Thyroid gland (tissue), 4 donors: ENCODE results near the gene CLEC1A. TPM values are rescaled to one million over a fixed set of nuclear protein-coding genes. Genes with fewer than 3 reads are reported as not detected.

Experiments
- DNase-seq, 2 donors: peaks; one replicate each; pipeline ENCODE4 v3.0.0-alpha.2; 2019
- H3K27ac ChIP-seq, 3 donors: fragments of 200-600 bp; sonication (generic); 1 replicate in 2 of 3; 2 replicates in 1 of 3; pipeline ENCODE4 v1.5.1; 2016 to 2019; ENCODE audit warnings: mild to moderate bottlenecking in 1 of 3, moderate library complexity in 1 of 3
- H3K27me3 ChIP-seq: fragments of 200-600 bp; sonication (generic); one replicate; pipeline ENCODE4 v1.5.1; 2019
- H3K36me3 ChIP-seq, 2 donors: fragments of 200-600 bp; sonication (generic); one replicate each; pipeline ENCODE4 v1.5.1; 2016 to 2019
- H3K4me1 ChIP-seq, 2 donors: fragments of 200-600 bp; sonication (generic); one replicate each; pipeline ENCODE4 v1.5.1; 2017 to 2019
- H3K4me3 ChIP-seq, 3 donors: fragments of 200-600 bp; sonication (generic); replicated peaks in 1 of 3; 1 replicate in 2 of 3; 2 replicates in 1 of 3; pipeline ENCODE4 v1.5.1; 2016; ENCODE audit warnings: mild to moderate bottlenecking in 1 of 3
- H3K9me3 ChIP-seq: fragments of 200-600 bp; sonication (generic); one replicate; pipeline ENCODE4 v1.5.1; 2017
- POLR2A ChIP-seq, 2 donors: fragments of 450-650 bp; IDR thresholded peaks; one replicate each; pipeline ENCODE4 v1.6.1; 2017; ENCODE audit warnings: antibody characterized with exemption in 2 of 2, mild to moderate bottlenecking in 2 of 2, moderate library complexity in 1 of 2
- WGBS, 2 donors: methylation state at CpG; one replicate each; pipeline ENCODE4 v1.1.5; 2017; 5-methylcytosine and 5-hydroxymethylcytosine counted together
- intact Hi-C: fragments of 100-400 bp; cut with DNase I; formaldehyde crosslinking; loops from one replicate; pipeline ENCODE4 v1.15.1; 2023
- total RNA-seq, 4 donors: library from RNA; depleted of rRNA; stranded (reverse); fragments of >200 nt; gene quantifications; one replicate each; pipeline ENCODE4 v1.2.3, GENCODE V29; 2016
- TF ChIP-seq, protein P1 (sequence below), 6 experiments: fragments of 200-600 bp in 3 of 6; fragments of 450-650 bp in 3 of 6; sonication (generic) in 3 of 6; IDR thresholded peaks; one replicate each; pipeline ENCODE4 v1.5.1; 2016 to 2019; ENCODE audit warnings: antibody characterized with exemption in 6 of 6, mild to moderate bottlenecking in 2 of 6, inconsistent platforms in 1 of 6, moderate library complexity in 1 of 6

Gene CLEC1A
- total RNA-seq, 4 donors from 2014 or later = 2.5 to 9.7 (median 5.2) TPM

DNA sequence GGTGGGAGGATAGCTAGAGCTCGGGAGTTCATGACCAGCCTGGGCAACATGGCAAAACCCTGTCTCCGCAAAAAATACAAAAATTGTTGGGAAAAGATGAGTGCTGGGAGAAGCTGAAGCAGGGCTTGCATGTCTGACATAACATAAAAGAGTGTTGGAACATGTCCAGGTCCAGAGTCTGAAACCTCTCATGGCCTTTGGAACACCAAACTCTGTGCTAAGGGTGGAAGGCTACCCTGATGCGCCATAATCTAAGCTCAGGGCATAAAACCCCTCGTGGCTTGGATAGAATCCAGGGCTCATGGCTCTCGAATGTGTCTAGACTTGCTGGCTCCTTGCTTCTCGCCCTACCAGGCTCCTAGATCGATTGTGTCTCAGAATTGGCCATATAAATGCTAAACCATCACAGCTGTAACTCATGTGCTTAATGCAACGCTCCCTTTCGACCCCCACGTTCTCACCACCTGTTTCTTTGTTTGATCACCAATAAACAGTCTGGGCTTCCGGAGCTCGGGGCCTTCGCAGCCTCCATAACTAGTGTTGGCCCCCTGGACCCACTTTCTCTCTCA, 37.9 kb upstream of the CLEC1A start:
- no peak for TF ChIP-seq POLR2A (IDR thresholded peaks at IDR 0.05)
- TF ChIP-seq, protein P1, sequence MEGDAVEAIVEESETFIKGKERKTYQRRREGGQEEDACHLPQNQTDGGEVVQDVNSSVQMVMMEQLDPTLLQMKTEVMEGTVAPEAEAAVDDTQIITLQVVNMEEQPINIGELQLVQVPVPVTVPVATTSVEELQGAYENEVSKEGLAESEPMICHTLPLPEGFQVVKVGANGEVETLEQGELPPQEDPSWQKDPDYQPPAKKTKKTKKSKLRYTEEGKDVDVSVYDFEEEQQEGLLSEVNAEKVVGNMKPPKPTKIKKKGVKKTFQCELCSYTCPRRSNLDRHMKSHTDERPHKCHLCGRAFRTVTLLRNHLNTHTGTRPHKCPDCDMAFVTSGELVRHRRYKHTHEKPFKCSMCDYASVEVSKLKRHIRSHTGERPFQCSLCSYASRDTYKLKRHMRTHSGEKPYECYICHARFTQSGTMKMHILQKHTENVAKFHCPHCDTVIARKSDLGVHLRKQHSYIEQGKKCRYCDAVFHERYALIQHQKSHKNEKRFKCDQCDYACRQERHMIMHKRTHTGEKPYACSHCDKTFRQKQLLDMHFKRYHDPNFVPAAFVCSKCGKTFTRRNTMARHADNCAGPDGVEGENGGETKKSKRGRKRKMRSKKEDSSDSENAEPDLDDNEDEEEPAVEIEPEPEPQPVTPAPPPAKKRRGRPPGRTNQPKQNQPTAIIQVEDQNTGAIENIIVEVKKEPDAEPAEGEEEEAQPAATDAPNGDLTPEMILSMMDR (IDR thresholded peaks at IDR 0.05) = no peak
- intact Hi-C loops = loop anchor here (10.0 kb wide), 1 partner anchor 102 kb away; the partner anchor contains the start of gene CLEC9A
- H3K27ac ChIP-seq = no peak overlapping the region
- 78 to 82% methylated on average over 13 of the region's 13 CpGs for WGBS, 2 donors
- H3K4me1 ChIP-seq = no peaks in the 10 kb centered on the region
- no peaks in the 10 kb centered on the region for H3K27me3 ChIP-seq
- no peaks in the 10 kb centered on the region for H3K9me3 ChIP-seq
- H3K36me3 ChIP-seq = no peaks in the 10 kb centered on the region
- DNase-seq = no peak
- no peak overlapping the region for H3K4me3 ChIP-seq

DNA sequence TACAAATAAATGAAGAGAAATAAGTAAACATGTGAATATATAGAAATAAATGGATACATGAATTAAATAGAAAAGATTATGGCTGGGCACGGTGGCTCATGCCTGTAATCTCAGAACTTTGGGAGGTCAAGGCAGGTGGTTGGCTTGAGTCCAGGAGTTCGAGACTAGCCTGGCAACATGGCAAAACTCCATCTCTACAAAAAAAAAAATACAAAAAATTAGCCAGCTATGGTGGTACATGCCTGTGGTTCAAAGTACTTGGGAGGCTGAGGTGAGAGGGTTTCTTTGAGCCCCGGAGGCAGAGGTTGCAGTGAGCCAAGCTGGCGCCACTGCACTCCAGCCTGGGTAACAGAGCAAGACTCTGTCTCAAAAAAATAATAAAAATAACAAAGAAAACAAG, 36.3 kb upstream of the CLEC1A start:
- Histone ChIP-seq H3K9me3 (no peaks in the 10 kb centered on the region), H3K27me3 (no peaks in the 10 kb centered on the region), H3K4me3 (no peak overlapping the region), H3K27ac (no peak overlapping the region), H3K4me1 (no peaks in the 10 kb centered on the region), H3K36me3 (no peaks in the 10 kb centered on the region)
- DNase-seq = no peak
- WGBS, 2 donors = 80 to 83% methylated on average over 4 of the region's 4 CpGs
- intact Hi-C loops = loop anchor here (10.0 kb wide), 1 partner anchor 100 kb away; the partner anchor contains the start of gene CLEC9A
- TF ChIP-seq POLR2A (IDR thresholded peaks at IDR 0.05) = no peak
- TF ChIP-seq, protein P1 (IDR thresholded peaks at IDR 0.05) = no peak

DNA sequence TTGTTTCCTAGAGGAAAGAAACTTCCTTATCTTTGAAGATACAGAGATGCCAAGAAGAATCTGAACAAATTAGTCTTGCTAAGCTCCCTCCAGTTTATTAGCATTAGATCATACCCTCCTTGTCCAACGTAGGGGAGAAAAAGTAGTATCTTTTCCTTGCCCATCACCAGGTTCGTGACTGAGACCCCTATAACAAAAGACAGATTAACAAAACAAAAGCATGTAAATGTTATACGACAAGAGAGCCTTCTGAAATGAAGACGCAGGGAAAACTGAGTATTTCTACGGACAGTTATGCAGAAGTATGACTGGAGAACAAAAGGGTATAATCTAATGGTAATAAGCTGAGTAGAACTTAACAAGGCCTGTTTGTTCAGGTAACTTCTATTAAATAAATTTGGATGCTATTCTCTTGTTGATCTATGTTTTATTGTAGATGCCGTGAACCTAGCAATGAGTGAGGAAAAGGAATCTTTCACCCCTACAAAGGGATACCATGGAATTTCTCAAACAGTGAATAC, 34.1 kb upstream of the CLEC1A start:
- intact Hi-C loops = loop anchor here (10.0 kb wide), 1 partner anchor 98 kb away; the partner anchor contains the start of gene CLEC9A
- no peaks in the 10 kb centered on the region for H3K36me3 ChIP-seq
- DNase-seq = no peak
- no peak overlapping the region for H3K27ac ChIP-seq
- H3K4me1 ChIP-seq = no peaks in the 10 kb centered on the region
- TF ChIP-seq, protein P1 (IDR thresholded peaks at IDR 0.05) = no peak
- TF ChIP-seq POLR2A (IDR thresholded peaks at IDR 0.05) = no peak
- H3K4me3 ChIP-seq = no peak overlapping the region
- WGBS, 2 donors = 72 to 74% methylated on average over 6 of the region's 6 CpGs
- no peaks in the 10 kb centered on the region for H3K9me3 ChIP-seq
- H3K27me3 ChIP-seq = no peaks in the 10 kb centered on the region

DNA sequence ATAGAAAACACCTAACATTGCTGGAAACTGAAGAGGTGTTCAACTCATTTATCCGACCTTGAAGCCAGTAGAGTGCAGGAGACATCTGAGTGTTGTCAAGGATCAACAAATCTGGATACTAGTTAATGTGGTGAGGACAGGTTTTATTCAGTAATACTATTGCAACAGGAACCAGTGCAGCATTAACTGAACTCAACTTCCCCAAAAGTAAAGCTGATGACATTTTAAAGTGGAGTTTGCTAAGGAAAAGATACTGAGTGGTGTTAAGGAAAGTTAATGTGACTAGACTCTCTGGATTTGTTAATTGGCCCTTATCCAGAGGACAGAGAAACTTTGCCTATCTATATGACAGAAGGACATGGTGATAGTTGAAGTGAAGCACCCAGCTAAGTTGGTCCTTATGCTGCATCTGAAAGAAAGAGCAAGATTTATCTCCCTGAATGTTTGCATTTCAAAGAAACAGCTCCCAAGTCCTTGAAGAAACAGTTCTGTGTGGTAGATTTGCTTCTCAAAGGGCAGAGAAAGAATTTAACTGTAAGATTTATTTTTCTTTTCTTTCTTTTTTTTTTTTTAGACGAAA, 32.4 kb upstream of the CLEC1A start:
- no peak overlapping the region for H3K27ac ChIP-seq
- TF ChIP-seq POLR2A (IDR thresholded peaks at IDR 0.05) = no peak
- TF ChIP-seq, protein P1 (IDR thresholded peaks at IDR 0.05) = no peak
- no peaks in the 10 kb centered on the region for H3K27me3 ChIP-seq
- no peaks in the 10 kb centered on the region for H3K4me1 ChIP-seq
- no peak overlapping the region for H3K4me3 ChIP-seq
- no peaks in the 10 kb centered on the region for H3K9me3 ChIP-seq
- 62 to 66% methylated on average over 2 of the region's 2 CpGs for WGBS, 2 donors
- intact Hi-C loops = loop anchor here (10.0 kb wide), 1 partner anchor 96 kb away; the partner anchor contains the start of gene CLEC9A
- no peaks in the 10 kb centered on the region for H3K36me3 ChIP-seq
- DNase-seq = no peak

DNA sequence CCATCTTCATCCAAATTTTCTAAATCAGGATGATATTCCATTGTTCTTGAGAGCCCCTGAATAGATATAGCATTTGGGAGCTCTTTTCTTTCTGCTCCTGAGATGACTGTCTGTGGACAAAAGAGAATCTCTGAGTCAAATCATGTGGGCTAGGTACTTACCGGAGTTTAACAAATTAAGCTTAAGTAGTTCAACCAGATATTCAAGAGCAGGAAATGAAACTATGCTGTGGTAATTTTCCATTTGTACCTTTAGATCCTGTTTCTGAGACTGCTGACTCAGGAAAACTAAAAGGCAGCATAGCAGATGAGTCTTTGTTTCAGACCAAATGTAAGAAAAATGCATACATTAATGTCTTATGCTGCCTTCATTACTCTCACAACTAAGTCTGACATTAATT, 31.3 kb upstream of the CLEC1A start, which contains the start of gene CLEC7A:
Gene CLEC7A, minus strand, starts transcription at position 158 of the 400 bp plus-strand sequence. Its CDS starts 117 bp downstream, at position 41.
- H3K4me1 ChIP-seq = no peaks in the 10 kb centered on the region
- no peaks in the 10 kb centered on the region for H3K27me3 ChIP-seq
- H3K27ac ChIP-seq = no peak within 1 kb of the TSS
- TF ChIP-seq, protein P1 (IDR thresholded peaks at IDR 0.05) = no peak
- TF ChIP-seq POLR2A (IDR thresholded peaks at IDR 0.05) = no peak
- DNase-seq = no peak
- WGBS, 2 donors = 29 to 41% methylated on average over 1 of the region's 1 CpG
- H3K36me3 ChIP-seq = no peaks in the 10 kb centered on the region
- no peak within 1 kb of the TSS for H3K4me3 ChIP-seq
- intact Hi-C loops = loop anchor here (10.0 kb wide), 1 partner anchor 95 kb away; the partner anchor contains the start of gene CLEC9A
- no peaks in the 10 kb centered on the region for H3K9me3 ChIP-seq
